Stimulated activated naive B cell treated with anti-CD40 and anti-IgM and Interleukin-4, amounts not matched to agents 10 μg/mL and 1 μg/mL and 100 μg/mL, for 72 hours (primary cell): Measurements from ENCODE around the gene KCNK10.

Experiments used
- ATAC-seq, 2 donors: fragments of 150-1000 bp; cut with Tn5 transposase; replicated peaks; 2 replicates each; pipeline ENCODE4 v1.10.0; 2021; ENCODE audit warnings: moderate library complexity in 1 of 2
- DNase-seq: peaks from one replicate; pipeline ENCODE4 v3.0.0; 2021
- H3K27ac Mint-ChIP-seq: one replicate; pipeline ENCODE4 v1.8.0; 2022; ENCODE audit warnings: mild to moderate bottlenecking, mixed read lengths
- H3K27me3 Mint-ChIP-seq, 2 donors: one replicate each; pipeline ENCODE4 v1.8.0; 2022; ENCODE audit warnings: mixed read lengths in 2 of 2
- H3K36me3 Mint-ChIP-seq, 2 donors: one replicate each; pipeline ENCODE4 v1.8.0; 2022; ENCODE audit warnings: mixed read lengths in 2 of 2, mild to moderate bottlenecking in 1 of 2
- H3K4me1 Mint-ChIP-seq, 2 donors: one replicate each; pipeline ENCODE4 v1.8.0; 2022; ENCODE audit warnings: mixed read lengths in 2 of 2, mild to moderate bottlenecking in 1 of 2
- H3K4me3 Mint-ChIP-seq, 2 donors: one replicate each; pipeline ENCODE4 v1.8.0; 2022; ENCODE audit warnings: mild to moderate bottlenecking in 2 of 2, mixed read lengths in 2 of 2, moderate library complexity in 1 of 2
- H3K9me3 Mint-ChIP-seq, 2 donors: one replicate each; pipeline ENCODE4 v1.8.0; 2022; ENCODE audit warnings: mixed read lengths in 2 of 2, mild to moderate bottlenecking in 1 of 2

Gene KCNK10

DNA sequence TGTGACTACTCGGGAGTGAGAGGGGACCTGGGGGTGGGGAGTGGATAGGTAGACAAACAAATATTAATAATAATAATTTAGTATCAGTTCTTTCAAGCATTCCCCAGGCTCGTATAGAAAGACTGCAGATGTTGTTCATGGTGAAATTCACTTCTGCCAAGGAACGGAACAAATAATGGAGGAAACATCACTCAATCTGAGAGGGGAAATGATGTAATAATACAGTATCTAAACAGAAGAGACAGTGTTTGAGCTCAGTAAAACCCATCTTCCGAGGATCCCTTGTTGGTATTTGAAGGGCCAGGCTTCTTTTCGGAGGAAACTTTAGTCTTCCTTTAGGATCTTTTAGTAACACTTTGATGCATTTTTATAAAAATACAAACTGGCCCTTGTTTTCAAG, 114.2 kb downstream of the KCNK10 start:
- no peak for DNase-seq
- no peak overlapping the region for H3K4me3 Mint-ChIP-seq
- no peak overlapping the region for H3K27ac Mint-ChIP-seq
- H3K27me3 Mint-ChIP-seq = peaks cover 13 to 28% of the 10 kb centered on the region in 2 donors
- H3K4me1 Mint-ChIP-seq = no peaks in the 10 kb centered on the region
- no peak for ATAC-seq
- H3K36me3 Mint-ChIP-seq = no peaks in the 10 kb centered on the region
- H3K9me3 Mint-ChIP-seq = no peaks in the 10 kb centered on the region

DNA sequence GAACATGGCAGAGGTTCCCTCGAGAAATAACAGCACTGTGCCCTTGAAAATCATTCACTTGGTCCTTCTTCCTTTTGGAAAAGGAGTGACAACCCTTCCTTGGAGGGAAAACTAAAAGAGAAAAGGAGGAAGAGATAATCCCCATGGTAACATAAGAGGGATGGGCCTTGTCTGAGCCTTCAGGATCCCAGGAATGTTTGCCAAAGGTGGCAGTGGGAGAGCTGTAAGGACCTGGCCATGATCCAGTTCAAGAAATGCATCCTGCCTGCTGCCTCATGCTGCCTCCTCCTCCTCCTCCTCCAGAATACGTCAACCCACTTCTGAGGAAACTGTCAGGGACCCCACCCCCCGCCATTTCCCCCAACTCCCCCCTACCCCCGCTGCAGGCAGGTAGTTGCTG, 118.8 kb downstream of the KCNK10 start:
- H3K36me3 Mint-ChIP-seq = no peaks in the 10 kb centered on the region
- no peaks in the 10 kb centered on the region for H3K4me1 Mint-ChIP-seq
- DNase-seq (no peak), ATAC-seq (no peak)
- H3K4me3 Mint-ChIP-seq = no peak overlapping the region
- no peak overlapping the region for H3K27ac Mint-ChIP-seq
- H3K9me3 Mint-ChIP-seq = no peaks in the 10 kb centered on the region
- peaks cover 6 to 19% of the 10 kb centered on the region in 2 donors for H3K27me3 Mint-ChIP-seq

DNA sequence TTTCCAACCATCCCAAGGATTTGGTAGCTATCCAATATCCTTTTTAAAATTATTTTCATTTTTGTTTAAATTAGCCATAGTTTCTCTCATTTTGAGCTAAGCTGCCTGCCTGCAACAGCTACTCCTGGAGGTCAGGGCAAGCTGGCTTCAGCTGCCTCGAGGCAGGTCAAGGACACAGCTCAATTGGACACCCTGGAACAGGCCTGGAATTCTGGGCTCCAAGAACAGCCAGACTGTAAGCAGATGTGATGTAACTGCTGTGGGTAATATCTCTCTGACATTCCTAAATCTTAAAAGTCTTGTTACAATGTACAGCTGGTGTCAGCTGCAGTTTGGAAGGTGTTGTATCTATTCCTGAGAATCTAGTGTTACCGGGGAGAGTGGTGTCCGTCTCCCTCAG, 119.8 kb downstream of the KCNK10 start:
- Mint-ChIP-seq H3K27ac (no peak overlapping the region), H3K9me3 (no peaks in the 10 kb centered on the region), H3K27me3 (peaks cover 5 to 18% of the 10 kb centered on the region in 2 donors), H3K36me3 (no peaks in the 10 kb centered on the region), H3K4me1 (no peaks in the 10 kb centered on the region), H3K4me3 (no peak overlapping the region)
- DNase-seq (no peak), ATAC-seq (no peak)

DNA sequence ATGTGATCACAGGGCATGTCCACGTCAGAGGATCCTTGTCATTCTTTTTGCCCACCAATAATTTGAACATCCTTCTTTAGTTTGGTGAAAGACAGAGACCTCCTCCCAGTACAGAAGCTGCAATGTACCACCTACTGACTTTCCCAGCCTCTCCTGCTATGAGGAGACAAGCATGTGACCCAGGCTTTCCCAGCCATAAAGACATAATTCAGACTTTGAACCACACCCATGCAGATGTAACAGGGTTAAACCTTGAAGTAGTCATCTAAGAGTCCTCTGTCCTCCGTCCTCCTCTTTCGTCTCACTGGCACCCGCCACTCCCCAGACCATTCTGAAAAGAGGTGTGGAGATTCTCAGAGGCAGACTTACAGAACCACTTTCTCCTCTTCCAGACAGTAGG, 120.8 kb downstream of the KCNK10 start:
- H3K27me3 Mint-ChIP-seq = peaks cover 5 to 18% of the 10 kb centered on the region in 2 donors
- no peaks in the 10 kb centered on the region for H3K36me3 Mint-ChIP-seq

DNA sequence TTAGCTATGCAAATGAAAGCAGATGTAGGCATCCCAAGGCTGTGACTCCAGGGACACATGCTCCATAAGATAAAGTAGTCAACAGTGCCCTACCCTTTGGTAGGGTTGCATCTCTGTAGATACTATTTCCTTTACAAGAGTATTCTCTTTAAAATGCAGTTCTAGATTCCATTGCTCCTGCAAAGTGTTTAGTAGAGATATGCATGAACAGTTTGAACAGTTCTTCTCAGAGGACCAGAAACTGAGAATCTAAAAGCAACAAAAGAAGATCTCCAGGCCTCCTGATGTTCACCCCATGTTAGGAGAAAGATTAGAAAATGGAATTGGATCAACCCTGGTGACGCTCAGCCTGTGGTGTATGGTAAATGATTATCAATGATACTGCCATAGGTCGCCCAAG, 121.2 kb downstream of the KCNK10 start:
- DNase-seq = no peak
- H3K36me3 Mint-ChIP-seq = no peaks in the 10 kb centered on the region
- H3K9me3 Mint-ChIP-seq = no peaks in the 10 kb centered on the region
- H3K27me3 Mint-ChIP-seq = peaks cover 5 to 18% of the 10 kb centered on the region in 2 donors
- ATAC-seq = no peak
- H3K27ac Mint-ChIP-seq = no peak overlapping the region
- no peaks in the 10 kb centered on the region for H3K4me1 Mint-ChIP-seq
- H3K4me3 Mint-ChIP-seq = no peak overlapping the region

More for the DNA sequence above, 120.8 kb downstream of the KCNK10 start:
- Mint-ChIP-seq H3K4me3 (no peak overlapping the region), H3K27ac (no peak overlapping the region), H3K4me1 (no peaks in the 10 kb centered on the region), H3K9me3 (no peaks in the 10 kb centered on the region)
- ATAC-seq (no peak), DNase-seq (no peak)

DNA sequence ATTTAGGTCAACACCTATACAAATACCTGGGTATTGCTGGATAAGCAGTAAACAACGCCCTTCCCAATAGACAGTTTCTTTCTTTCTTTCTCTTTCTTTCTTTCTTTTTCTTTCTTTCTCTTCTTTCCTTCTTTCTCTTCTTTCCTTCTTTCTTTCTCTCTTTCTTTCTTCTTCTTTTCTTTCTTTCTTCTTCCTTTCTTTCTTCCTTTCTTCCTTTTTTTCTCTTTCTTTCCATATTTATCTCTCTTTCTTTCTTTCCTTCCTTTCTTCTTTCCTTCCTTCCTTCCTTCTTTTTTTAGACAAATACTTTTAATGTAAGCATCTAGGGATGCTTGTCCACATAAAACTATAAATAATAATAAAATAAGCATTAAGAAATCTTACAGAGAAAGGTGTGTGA, 123.2 kb downstream of the KCNK10 start:
- ATAC-seq = no peak
- H3K4me3 Mint-ChIP-seq = no peak overlapping the region

DNA sequence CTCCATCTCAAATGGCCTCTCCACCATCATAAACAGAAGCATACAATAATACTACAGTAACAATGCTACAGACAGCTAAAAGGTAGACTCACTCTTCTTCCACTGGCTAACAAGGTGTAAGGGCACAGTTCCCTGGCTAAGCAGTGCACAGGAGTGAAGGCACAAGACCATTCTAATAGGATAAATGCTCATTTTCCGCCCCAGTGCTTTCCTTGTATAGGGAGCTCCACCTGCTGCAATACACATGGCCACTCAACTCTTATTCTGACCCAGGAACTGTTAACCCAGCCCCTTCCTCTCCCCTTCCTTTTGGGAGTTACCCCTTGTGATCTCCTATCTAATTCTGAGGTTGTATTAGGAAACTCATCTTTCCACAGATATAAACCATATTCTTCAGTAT, 124.6 kb downstream of the KCNK10 start:
- Mint-ChIP-seq H3K9me3 (no peaks in the 10 kb centered on the region), H3K27ac (no peak overlapping the region), H3K27me3 (peaks cover 25% of the 10 kb centered on the region in 2 donors), H3K36me3 (no peaks in the 10 kb centered on the region), H3K4me1 (no peaks in the 10 kb centered on the region), H3K4me3 (no peak overlapping the region)
- DNase-seq (no peak), ATAC-seq (no peak)

More for the DNA sequence above, 123.2 kb downstream of the KCNK10 start:
- Mint-ChIP-seq H3K9me3 (no peaks in the 10 kb centered on the region), H3K4me1 (no peaks in the 10 kb centered on the region), H3K27me3 (peaks cover 19 to 26% of the 10 kb centered on the region in 2 donors), H3K36me3 (no peaks in the 10 kb centered on the region), H3K27ac (no peak overlapping the region)
- DNase-seq = no peak

DNA sequence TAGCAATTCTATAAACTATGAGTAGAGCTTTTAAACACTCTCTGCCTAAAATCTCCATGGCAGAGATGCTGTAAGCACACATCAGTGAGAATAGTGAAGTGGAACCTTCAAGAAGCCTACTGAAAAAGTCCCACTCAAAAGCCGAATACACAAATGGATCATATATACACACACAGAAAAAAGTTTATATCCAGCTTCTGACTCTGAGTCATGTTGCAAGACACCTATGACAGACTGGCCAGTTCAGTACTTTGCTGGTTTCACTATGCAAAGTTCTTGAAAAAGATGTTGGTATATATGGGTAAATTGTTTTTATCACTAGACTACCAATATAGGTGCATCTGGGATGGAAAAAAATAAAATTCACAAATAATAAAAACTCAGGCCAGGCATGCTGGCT, 126.1 kb downstream of the KCNK10 start:
- DNase-seq (no peak), ATAC-seq (peak in 1 of 2 donors; percentile 33)
- Mint-ChIP-seq H3K4me3 (no peak overlapping the region), H3K27ac (no peak overlapping the region), H3K36me3 (no peaks in the 10 kb centered on the region), H3K4me1 (no peaks in the 10 kb centered on the region), H3K27me3 (peaks cover 23 to 24% of the 10 kb centered on the region in 2 donors), H3K9me3 (no peaks in the 10 kb centered on the region)

DNA sequence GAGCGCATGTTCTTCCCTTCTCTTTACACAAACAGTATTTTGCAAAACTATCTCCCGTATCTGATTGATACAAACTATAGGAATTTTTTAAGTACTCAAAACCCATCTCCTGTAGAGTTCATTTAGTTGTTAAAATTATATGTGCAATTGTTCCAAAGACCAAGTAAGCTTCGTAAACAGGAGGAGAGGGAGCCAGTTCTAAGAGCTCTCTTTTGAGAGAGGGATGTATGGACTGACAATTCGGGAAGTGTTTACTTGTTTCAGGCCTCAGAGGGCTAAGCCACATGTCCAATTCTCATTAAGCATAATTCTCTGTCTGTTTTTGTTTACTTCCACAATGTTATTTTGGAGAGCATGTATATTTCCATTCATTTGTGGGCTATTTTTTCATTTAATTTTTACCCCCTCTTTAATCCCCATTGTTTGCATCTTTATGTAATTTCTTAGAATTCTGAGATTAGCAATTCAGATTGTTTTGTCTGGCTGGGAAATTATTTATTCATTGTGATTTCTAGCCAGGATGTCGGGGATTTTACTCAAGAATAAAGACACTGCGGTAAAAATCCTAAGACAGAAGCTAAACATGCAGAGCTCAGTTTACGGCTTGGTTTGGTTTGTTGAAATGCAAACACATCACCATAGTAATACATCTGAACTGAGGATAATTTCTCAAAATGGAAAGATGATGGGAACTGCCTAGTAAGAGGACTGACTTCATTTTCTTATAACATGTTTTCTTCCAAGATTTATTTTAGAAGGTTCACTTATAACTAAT, 126.8 kb downstream of the KCNK10 start:
- H3K27ac Mint-ChIP-seq = no peak overlapping the region
- ATAC-seq (no peak), DNase-seq (no peak)
- peaks cover 24 to 29% of the 10 kb centered on the region in 2 donors for H3K27me3 Mint-ChIP-seq
- no peaks in the 10 kb centered on the region for H3K9me3 Mint-ChIP-seq
- no peak overlapping the region for H3K4me3 Mint-ChIP-seq
- H3K4me1 Mint-ChIP-seq = no peaks in the 10 kb centered on the region
- H3K36me3 Mint-ChIP-seq = no peaks in the 10 kb centered on the region

DNA sequence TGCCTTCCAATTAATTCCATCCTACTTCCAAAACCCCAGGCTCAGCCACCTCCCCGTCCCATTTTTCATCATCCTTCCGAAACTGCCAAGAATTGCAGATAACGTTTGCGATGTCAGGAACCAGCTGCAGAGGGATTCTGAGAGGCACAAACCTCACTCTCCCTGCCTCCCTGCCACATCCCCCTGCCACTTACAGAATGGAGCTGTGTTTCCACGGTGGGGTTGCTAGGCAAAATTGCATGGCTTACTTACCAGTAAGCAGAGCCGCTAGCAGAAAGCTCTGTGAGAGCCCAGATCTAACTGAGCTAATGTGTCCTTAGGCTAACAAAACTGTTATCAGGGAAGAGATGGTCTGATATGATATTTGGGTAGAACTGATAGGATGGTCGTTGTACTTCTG, 127.4 kb downstream of the KCNK10 start:
- Mint-ChIP-seq H3K27ac (no peak overlapping the region), H3K36me3 (no peaks in the 10 kb centered on the region), H3K4me1 (no peaks in the 10 kb centered on the region), H3K9me3 (no peaks in the 10 kb centered on the region), H3K4me3 (no peak overlapping the region), H3K27me3 (peaks cover 24 to 32% of the 10 kb centered on the region in 2 donors)
- ATAC-seq (no peak), DNase-seq (no peak)

DNA sequence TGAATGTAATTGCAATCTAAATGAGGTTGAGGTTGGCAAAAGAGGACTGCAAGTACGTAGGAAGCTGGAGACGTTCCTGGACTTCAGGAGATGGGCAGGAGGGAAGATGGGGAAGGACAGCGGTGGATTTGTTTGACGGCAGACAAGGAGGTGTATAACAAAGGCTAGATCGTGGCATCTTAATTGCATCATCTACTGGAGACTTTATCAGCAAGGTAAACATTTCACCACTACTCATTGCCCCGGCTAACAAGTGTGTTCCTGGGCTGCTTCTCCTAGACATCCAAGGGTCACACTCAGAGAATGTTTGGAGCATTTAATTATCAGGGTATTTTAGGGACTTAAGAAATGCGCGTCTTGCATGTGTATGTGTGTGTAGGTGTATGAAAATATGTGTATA, 128.5 kb downstream of the KCNK10 start:
- DNase-seq = no peak
- no peak for ATAC-seq
- Mint-ChIP-seq H3K27me3 (peaks cover 24 to 33% of the 10 kb centered on the region in 2 donors), H3K27ac (no peak overlapping the region), H3K9me3 (no peaks in the 10 kb centered on the region), H3K4me3 (no peak overlapping the region), H3K4me1 (peaks cover 0 to under 1% of the 10 kb centered on the region in 2 donors), H3K36me3 (no peaks in the 10 kb centered on the region)

DNA sequence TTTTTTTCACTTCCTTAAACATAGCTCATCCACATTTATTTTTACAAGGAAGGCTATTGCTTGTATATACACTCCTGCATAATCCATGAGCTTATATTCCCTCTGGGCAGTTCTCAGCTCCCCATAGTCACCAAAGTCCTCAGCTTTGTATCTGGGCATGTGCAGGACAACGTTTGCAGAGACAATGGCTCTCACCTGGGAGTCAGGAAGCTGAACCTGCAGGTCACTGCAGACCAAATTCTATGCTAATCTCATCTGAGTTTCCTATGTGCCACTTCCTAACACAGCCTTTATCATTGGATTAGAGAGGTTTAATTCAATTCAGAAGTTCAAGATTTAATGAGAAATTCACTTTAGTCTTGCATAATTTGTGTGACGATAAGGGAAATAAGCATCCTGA, 131.5 kb downstream of the KCNK10 start:
- no peak for DNase-seq
- Mint-ChIP-seq H3K4me3 (no peak overlapping the region), H3K27me3 (peaks cover 24 to 39% of the 10 kb centered on the region in 2 donors), H3K36me3 (no peaks in the 10 kb centered on the region), H3K27ac (no peak overlapping the region), H3K9me3 (no peaks in the 10 kb centered on the region), H3K4me1 (peaks cover 4 to 7% of the 10 kb centered on the region in 2 donors)
- no peak for ATAC-seq

DNA sequence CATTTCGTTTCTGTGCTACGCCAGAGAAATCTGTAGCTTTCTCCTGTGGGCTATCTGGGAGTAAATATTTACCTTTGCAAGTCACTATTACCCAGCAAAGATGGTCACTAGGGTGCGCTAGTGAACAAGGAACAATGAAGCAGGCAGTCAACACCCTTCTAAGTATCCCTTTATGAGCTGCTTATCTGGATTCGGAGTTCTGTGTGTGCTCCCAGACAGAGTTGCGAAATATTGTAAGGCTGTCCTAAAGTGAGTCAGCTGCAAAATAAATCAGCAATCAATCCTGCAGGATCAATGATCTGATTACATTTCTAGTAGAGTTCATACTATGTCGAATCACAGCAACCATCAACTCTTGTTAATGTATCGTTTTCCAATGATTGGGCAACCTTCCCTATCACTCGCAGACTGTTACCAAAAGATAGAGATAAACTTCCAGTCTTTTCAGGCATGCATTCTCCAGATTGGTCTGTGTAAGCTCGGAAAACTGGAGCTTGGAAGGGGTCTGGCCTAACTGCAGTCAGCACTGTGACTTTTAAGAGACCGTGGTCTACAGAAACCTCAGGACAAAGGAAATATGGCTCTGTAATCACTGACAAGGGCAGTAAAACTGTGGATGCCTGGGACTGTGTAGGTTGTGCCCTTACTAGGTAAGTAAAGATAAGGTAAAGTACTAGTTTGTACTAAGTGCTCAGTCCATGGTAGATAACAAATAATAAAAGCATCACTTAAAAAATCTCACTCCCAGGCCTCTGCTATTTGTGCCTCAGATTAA, 133.5 kb downstream of the KCNK10 start:
- peak overlapping the region in 1 of 2 donors; percentile 12 for H3K4me3 Mint-ChIP-seq
- ATAC-seq = peak; percentile 82 to 89
- peaks cover 9 to 32% of the 10 kb centered on the region in 2 donors for H3K27me3 Mint-ChIP-seq
- no peaks in the 10 kb centered on the region for H3K36me3 Mint-ChIP-seq
- no peaks in the 10 kb centered on the region for H3K9me3 Mint-ChIP-seq
- DNase-seq = peak; percentile 13
- H3K27ac Mint-ChIP-seq = no peak overlapping the region
- H3K4me1 Mint-ChIP-seq = peaks cover 4 to 7% of the 10 kb centered on the region in 2 donors

DNA sequence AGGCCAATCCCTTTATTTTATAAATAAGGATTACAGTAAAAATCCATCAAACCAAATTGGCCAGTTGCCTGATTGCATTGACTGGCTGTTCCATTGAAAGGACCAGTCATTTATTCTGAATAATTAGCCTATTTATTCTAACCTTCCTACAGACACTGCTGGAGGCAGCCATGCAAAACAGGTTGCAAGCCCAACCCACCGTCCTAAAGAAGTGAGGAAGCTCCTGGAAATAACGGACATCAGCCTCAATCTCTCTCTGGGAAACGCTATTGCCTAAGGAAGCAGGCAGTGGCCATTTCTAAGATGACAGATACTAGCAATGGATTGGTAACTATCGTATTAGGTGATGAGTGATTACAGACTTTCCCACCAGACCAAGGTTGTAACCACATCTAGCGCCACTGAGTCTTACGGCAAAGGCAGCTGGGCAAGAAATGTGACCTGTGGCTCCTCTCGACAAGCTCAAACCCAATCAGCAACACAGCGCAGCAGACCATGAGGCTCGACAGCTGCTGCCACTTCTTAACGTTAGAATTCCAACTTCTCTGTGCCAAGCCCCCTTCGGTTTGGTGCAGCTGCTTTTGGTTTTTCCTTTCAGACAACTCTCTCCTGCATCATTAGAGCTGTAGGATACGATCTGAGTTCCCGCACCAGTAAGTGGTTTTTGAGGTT, 134.2 kb downstream of the KCNK10 start:
- Mint-ChIP-seq H3K9me3 (no peaks in the 10 kb centered on the region), H3K4me3 (peak overlapping the region in 1 of 2 donors; percentile 12), H3K27ac (no peak overlapping the region), H3K36me3 (no peaks in the 10 kb centered on the region), H3K27me3 (peaks cover 5 to 26% of the 10 kb centered on the region in 2 donors), H3K4me1 (peaks cover 4 to 7% of the 10 kb centered on the region in 2 donors)
- ATAC-seq (peak; percentile 29 to 52), DNase-seq (no peak)
